HEK293 (cell line): ENCODE data around the gene SOCS6.

ENCODE experiments used
- GLIS1 ChIP-seq: fragments of 450-650 bp; formaldehyde crosslinking; IDR thresholded peaks from 2 replicates; pipeline ENCODE4 v1.5.1; 2016; ENCODE audit warnings: missing biosample characterization, missing genetic modification characterization
- KLF10 ChIP-seq: fragments of 450-650 bp; IDR thresholded peaks from 2 replicates; pipeline ENCODE4 v1.5.1; 2018; ENCODE audit warnings: missing biosample characterization, mild to moderate bottlenecking, missing genetic modification characterization
- TCF7L2 ChIP-seq: IDR thresholded peaks from 2 replicates; pipeline ENCODE4 v1.6.1; 2011; ENCODE audit warnings: low read depth, mild to moderate bottlenecking, inconsistent platforms, low read length, moderate library complexity, borderline replicate concordance
- WT1 ChIP-seq: fragments of 450-650 bp; formaldehyde crosslinking; IDR thresholded peaks from 2 replicates; pipeline ENCODE4 v1.5.1; 2016; ENCODE audit warnings: missing biosample characterization, missing genetic modification characterization
- ZFHX2 ChIP-seq: fragments of 450-650 bp; formaldehyde crosslinking; conservative IDR thresholded peaks from 2 replicates; pipeline ENCODE4 v1.5.1; 2016; ENCODE audit warnings: missing biosample characterization, missing genetic modification characterization
- ZNF350 ChIP-seq: fragments of 450-650 bp; formaldehyde crosslinking; IDR thresholded peaks from 2 replicates; pipeline ENCODE4 v1.5.0; 2017; ENCODE audit warnings: missing biosample characterization, mild to moderate bottlenecking, missing genetic modification characterization
- ZNF777 ChIP-seq: fragments of 450-650 bp; formaldehyde crosslinking; IDR thresholded peaks from 2 replicates; pipeline ENCODE4 v1.5.1; 2017; ENCODE audit warnings: missing biosample characterization, missing genetic modification characterization, borderline replicate concordance
- TF ChIP-seq, protein P1 (sequence below): fragments of 450-650 bp; formaldehyde crosslinking; optimal IDR thresholded peaks from 2 replicates; pipeline ENCODE3; 2016; ENCODE audit warnings: missing biosample characterization, mild to moderate bottlenecking, missing genetic modification characterization
- TF ChIP-seq, protein P2 (sequence below): fragments of 450-650 bp; formaldehyde crosslinking; IDR thresholded peaks from 2 replicates; pipeline ENCODE4 v1.5.1; 2016; ENCODE audit warnings: missing biosample characterization, missing genetic modification characterization
- TF ChIP-seq, protein P3 (sequence below): fragments of 450-650 bp; formaldehyde crosslinking; IDR thresholded peaks from 2 replicates; pipeline ENCODE4 v1.5.1; 2016; ENCODE audit warnings: missing biosample characterization, missing genetic modification characterization, low read depth

DNA sequence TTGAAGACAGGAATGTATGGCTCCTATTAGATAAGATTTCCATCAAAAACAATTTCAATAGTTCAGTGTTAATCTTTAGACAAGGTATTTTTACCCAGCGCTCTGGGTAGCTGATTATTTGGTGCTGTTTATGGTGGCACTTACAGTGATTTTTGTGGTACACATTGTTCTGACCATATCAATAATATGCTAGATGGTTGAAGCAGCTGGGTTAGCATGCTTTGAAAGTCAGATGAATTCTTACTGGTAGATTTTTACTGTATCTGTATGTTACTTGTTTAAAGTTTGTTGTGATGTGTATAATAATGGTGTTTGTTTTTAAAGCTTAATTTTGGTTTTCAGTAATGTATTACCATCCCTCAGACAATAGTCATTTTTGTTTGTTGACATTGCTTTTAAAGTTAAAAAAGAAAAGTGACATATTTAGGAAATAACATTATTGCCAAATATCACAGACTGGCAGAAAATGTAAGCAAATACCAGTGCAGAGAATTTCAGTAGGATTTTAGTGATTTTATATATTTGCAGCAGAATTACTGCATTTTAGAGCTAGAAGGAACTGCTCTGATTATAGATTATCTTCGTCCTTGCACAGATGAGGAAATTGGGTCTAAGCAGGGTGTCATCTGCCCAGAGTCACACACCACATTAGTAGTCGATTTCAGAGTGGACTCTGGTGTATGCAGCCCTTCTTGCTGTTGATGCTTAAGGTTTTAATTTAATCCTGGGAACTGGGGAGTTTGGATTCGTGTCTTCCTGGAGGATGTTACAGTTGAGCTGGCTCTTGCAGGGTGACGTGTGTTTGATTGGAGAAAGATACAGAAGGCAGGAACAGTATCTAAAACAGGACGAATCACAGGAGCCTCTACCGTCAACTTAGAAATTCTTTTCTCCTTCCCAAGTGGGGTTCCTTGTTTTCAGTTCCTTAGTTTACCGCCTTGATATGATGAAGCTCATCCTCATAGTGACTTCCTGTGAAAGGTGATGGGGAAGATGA lies 6.6 kb downstream of the SOCS6 start:
- TF ChIP-seq ZNF777 (tag by site-specific recombination): no peak
- TF ChIP-seq, protein P1, sequence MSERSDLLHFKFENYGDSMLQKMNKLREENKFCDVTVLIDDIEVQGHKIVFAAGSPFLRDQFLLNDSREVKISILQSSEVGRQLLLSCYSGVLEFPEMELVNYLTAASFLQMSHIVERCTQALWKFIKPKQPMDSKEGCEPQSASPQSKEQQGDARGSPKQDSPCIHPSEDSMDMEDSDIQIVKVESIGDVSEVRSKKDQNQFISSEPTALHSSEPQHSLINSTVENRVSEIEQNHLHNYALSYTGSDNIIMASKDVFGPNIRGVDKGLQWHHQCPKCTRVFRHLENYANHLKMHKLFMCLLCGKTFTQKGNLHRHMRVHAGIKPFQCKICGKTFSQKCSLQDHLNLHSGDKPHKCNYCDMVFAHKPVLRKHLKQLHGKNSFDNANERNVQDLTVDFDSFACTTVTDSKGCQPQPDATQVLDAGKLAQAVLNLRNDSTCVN (tag by site-specific recombination): no peak
- TF ChIP-seq, protein P2, sequence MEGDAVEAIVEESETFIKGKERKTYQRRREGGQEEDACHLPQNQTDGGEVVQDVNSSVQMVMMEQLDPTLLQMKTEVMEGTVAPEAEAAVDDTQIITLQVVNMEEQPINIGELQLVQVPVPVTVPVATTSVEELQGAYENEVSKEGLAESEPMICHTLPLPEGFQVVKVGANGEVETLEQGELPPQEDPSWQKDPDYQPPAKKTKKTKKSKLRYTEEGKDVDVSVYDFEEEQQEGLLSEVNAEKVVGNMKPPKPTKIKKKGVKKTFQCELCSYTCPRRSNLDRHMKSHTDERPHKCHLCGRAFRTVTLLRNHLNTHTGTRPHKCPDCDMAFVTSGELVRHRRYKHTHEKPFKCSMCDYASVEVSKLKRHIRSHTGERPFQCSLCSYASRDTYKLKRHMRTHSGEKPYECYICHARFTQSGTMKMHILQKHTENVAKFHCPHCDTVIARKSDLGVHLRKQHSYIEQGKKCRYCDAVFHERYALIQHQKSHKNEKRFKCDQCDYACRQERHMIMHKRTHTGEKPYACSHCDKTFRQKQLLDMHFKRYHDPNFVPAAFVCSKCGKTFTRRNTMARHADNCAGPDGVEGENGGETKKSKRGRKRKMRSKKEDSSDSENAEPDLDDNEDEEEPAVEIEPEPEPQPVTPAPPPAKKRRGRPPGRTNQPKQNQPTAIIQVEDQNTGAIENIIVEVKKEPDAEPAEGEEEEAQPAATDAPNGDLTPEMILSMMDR (tag by site-specific recombination): no peak
- TF ChIP-seq GLIS1 (tag by site-specific recombination): no peak
- no peak for TF ChIP-seq KLF10 (tag by site-specific recombination)
- TF ChIP-seq, protein P3, sequence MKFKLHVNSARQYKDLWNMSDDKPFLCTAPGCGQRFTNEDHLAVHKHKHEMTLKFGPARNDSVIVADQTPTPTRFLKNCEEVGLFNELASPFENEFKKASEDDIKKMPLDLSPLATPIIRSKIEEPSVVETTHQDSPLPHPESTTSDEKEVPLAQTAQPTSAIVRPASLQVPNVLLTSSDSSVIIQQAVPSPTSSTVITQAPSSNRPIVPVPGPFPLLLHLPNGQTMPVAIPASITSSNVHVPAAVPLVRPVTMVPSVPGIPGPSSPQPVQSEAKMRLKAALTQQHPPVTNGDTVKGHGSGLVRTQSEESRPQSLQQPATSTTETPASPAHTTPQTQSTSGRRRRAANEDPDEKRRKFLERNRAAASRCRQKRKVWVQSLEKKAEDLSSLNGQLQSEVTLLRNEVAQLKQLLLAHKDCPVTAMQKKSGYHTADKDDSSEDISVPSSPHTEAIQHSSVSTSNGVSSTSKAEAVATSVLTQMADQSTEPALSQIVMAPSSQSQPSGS (tag by site-specific recombination): no peak
- TF ChIP-seq TCF7L2: no peak
- no peak for TF ChIP-seq WT1
- TF ChIP-seq ZNF350: no peak
- no peak for TF ChIP-seq ZFHX2 (tag by site-specific recombination)
